ENCODE measurements around the gene ADAM12.

ADAM12 gene

DNA sequence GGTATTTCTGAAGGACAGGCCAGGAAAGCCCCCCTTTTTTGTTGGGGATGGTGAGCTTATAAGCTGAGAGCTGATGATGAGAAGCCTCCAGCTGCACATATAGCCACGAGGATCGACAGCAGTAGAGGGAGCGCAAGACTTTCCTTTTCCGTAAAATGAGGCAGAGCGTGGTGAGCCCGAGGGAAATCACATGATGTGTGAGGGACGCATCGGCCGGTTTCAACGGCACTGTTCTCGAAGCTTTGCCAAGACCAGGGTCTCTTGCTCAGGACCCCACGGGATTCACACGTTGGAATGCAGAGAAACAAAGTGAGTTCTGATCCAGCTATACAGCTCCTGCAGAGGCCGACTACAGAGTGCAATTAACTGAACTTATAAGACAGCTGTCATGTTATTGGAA is 55.7 kb downstream of the ADAM12 start:
- H3K27ac ChIP-seq: no peak overlapping the region
- TF ChIP-seq, protein P1, sequence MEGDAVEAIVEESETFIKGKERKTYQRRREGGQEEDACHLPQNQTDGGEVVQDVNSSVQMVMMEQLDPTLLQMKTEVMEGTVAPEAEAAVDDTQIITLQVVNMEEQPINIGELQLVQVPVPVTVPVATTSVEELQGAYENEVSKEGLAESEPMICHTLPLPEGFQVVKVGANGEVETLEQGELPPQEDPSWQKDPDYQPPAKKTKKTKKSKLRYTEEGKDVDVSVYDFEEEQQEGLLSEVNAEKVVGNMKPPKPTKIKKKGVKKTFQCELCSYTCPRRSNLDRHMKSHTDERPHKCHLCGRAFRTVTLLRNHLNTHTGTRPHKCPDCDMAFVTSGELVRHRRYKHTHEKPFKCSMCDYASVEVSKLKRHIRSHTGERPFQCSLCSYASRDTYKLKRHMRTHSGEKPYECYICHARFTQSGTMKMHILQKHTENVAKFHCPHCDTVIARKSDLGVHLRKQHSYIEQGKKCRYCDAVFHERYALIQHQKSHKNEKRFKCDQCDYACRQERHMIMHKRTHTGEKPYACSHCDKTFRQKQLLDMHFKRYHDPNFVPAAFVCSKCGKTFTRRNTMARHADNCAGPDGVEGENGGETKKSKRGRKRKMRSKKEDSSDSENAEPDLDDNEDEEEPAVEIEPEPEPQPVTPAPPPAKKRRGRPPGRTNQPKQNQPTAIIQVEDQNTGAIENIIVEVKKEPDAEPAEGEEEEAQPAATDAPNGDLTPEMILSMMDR (conservative IDR thresholded peaks at IDR 0.05): no peak

DNA sequence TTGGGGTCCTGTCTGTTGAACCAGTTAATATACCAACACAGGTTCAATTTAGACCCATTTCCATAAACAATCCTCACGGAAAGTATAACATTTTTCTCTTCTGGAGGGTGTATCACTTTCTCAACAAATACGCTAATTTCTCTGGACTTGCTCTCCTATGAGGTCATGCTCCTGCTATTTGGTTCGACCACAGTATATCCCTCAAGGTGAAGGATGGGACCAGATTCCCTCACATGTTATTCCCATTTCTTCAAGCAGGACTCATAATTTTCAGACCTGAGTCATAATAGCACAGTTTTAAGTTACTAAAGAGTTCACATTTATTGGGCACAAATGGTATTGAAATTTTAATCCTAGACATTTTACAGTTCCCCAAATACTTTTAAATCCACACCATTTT is 57.2 kb downstream of the ADAM12 start:
- TF ChIP-seq, protein P1 (conservative IDR thresholded peaks at IDR 0.05): no peak

GRCh38 chr10:126324826-126325225 is 63.5 kb downstream of the ADAM12 start:
- H3K27ac ChIP-seq: no peak overlapping the region
- TF ChIP-seq, protein P1 (conservative IDR thresholded peaks at IDR 0.05): no peak

More for the DNA sequence above, 57.2 kb downstream of the ADAM12 start:
- no peak overlapping the region for H3K27ac ChIP-seq

- TF ChIP-seq, protein P1 (conservative IDR thresholded peaks at IDR 0.05): no peak
Measured at GRCh38 chr10:126321440-126321839, 66.8 kb downstream of the ADAM12 start.

DNA sequence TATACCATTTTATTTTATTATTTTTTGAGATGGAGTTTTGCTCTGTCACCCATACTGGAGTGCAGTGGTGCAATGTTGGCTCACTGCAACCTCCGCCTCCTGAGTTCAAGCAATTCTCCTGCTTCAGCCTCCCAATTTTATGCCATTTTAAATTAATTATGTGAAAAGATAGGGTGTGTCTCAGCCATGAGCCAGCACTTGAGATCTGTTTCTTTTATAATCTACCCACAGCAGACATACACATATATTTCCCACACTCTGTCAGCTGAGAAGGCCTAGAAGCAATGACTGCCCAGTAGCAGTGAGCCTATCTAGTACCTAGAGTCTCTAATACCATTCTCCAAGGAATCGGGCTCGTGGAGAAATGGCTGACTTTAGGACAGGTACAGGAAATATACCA is 70.5 kb downstream of the ADAM12 start:
- no peak overlapping the region for H3K27ac ChIP-seq
- TF ChIP-seq, protein P1 (conservative IDR thresholded peaks at IDR 0.05): no peak

More at GRCh38 chr10:126321440-126321839, 66.8 kb downstream of the ADAM12 start:
- H3K27ac ChIP-seq: no peak overlapping the region

DNA sequence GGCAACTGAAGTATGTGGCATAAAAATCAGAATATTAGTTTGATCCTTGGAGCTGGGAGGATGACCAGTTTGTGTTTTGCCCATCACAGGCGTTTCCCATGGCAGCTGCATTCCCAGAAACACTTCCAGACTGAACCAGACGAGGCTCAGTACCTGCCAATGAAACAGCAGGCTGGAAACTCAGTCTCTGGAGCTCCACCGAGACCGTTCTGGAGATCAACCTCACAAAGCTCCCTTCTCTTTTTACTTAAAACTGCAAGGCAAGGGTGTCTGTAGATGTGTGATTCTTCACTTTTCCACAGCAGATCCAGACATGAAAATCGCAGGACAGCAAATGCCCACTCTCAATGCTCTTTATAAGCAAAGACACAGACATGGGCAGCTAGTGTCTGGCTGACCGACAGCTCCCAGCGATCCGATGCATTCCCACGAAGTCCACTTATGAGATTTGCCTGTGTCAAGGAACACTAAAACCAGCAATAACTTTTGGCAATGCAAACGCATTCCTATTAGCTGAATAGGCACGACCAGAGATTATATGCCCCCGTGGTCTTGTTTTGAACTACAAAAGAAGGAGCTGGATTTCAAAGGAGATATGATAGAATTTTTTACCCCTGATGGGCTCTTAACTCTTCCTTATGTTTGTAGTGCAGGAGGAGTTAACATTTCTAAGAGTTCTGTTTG is 72.6 kb downstream of the ADAM12 start:
- H3K27ac ChIP-seq: no peak overlapping the region

DNA sequence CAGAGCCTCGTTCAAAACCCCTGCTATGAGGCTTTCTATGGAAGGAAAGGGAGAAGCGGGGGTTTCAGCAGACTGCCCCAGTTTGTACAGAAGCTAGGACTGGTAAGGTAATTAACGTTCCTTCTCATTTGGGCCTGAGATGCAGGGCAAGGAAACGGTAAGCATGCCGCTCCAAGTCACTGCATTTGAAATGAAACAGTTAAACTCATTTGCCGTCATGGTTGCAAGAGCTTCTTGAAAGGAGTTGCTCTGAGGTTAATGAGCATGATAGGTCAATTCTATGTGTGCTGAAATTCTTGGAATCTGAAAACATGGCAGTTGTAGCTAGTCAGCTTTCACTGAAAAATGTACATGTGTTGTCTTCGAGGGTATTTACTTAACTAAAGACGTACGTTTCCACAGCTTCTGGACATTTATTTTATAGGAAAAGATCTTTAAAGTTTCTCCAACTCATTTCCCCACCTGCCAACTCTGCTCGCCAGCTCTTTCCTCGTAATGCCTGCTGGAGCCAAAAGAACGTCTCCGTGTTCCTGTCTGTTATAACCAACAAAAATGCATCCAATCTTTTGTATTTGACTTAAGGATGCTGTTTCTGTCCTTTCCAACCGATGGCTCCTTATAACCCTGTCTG is 73.3 kb downstream of the ADAM12 start:
- H3K27ac ChIP-seq: no peak overlapping the region

More for the DNA sequence above, 72.6 kb downstream of the ADAM12 start:
- TF ChIP-seq, protein P1 (conservative IDR thresholded peaks at IDR 0.05): no peak

More for the DNA sequence above, 73.3 kb downstream of the ADAM12 start:
- TF ChIP-seq, protein P1 (conservative IDR thresholded peaks at IDR 0.05): no peak
